Body of pancreas (tissue), 4 donors: ENCODE measurements around the gene DLD.

ENCODE experiments used
- CTCF ChIP-seq, 7 experiments: fragments of 450-650 bp in 4 of 7; fragments of 200-600 bp in 3 of 7; sonication (generic) in 3 of 7; IDR thresholded peaks; one replicate each; pipeline ENCODE4 v1.5.1; 2016 to 2019; ENCODE audit warnings: antibody characterized with exemption in 7 of 7
- POLR2A ChIP-seq, 3 donors: fragments of 450-650 bp; IDR thresholded peaks; one replicate each; pipeline ENCODE4 v1.6.1; 2016; ENCODE audit warnings: antibody characterized with exemption in 3 of 3, mild to moderate bottlenecking in 2 of 3

GRCh38 chr7:107858280-107858679 is 32.7 kb upstream of the DLD start:
- TF ChIP-seq CTCF (IDR thresholded peaks at IDR 0.05) = no peak
- no peak for TF ChIP-seq POLR2A (IDR thresholded peaks at IDR 0.05)
